Stimulated activated memory B cell treated with anti-CD40 and anti-IgM and Interleukin-4, amounts not matched to agents 10 μg/mL and 1 μg/mL and 100 μg/mL, for 72 hours (primary cell): ENCODE measurements around the gene MAB21L3.

Source experiments
- ATAC-seq: fragments of 150-1000 bp; cut with Tn5 transposase; 2 replicates; pipeline ENCODE4 v1.10.0; 2021
- H3K27ac Mint-ChIP-seq: one replicate; pipeline ENCODE4 v1.8.0; 2022; ENCODE audit warnings: mild to moderate bottlenecking, mixed read lengths
- H3K27me3 Mint-ChIP-seq: one replicate; pipeline ENCODE4 v1.8.0; 2022; ENCODE audit warnings: mixed read lengths
- H3K36me3 Mint-ChIP-seq: one replicate; pipeline ENCODE4 v1.8.0; 2022; ENCODE audit warnings: mixed read lengths
- H3K4me1 Mint-ChIP-seq: one replicate; pipeline ENCODE4 v1.8.0; 2022; ENCODE audit warnings: mixed read lengths
- H3K4me3 Mint-ChIP-seq: one replicate; pipeline ENCODE4 v1.8.0; 2022; ENCODE audit warnings: mild to moderate bottlenecking, moderate library complexity, mixed read lengths
- H3K9me3 Mint-ChIP-seq: one replicate; pipeline ENCODE4 v1.8.0; 2022; ENCODE audit warnings: mixed read lengths

Gene MAB21L3

DNA sequence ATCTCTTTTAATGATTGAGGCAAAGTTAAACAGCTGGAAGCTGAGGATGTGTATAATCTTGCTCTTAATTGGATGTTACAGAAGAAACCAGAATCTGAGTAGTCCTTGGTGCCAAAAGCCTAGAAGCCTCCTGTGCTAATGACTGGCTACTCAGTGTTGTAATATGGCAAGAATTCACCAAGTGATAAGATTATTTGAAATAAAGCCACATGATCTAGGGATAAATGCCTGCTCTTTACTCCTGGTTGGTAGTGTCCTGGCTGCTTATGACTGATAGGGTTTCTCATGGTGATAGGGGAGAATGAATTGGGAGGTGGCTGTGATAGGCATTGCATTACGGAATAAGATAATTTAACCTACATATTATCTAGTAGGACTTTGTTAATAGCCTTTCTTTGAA, 13.6 kb upstream of the MAB21L3 start:
- Mint-ChIP-seq H3K27ac (no peak overlapping the region), H3K9me3 (peaks cover 12% of the 10 kb centered on the region), H3K4me3 (no peak overlapping the region), H3K36me3 (peaks cover 27% of the 10 kb centered on the region), H3K4me1 (no peaks in the 10 kb centered on the region), H3K27me3 (peaks cover 6% of the 10 kb centered on the region)
- ATAC-seq: no peak

DNA sequence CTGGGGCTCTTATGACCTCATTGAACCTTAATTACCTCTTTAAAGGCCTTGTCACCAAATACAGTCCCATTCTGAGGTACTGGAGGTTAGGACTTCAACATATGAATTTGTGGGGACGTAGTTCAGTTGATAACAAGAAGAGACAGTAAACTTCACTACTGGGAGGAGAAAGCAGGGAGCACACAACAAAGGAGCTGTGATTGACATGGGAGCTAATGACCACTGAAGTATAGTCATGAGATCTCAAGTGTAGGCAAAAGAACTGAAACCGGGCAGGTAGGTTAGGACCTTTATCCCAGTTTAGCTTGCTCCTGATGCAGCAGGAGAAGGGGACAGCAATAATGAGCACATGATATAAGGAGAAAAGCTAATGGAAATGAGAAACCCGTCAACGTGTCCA, 11.8 kb upstream of the MAB21L3 start:
- Mint-ChIP-seq H3K4me3 (no peak overlapping the region), H3K9me3 (peaks cover 7% of the 10 kb centered on the region), H3K4me1 (no peaks in the 10 kb centered on the region), H3K27ac (no peak overlapping the region), H3K36me3 (peaks cover 15% of the 10 kb centered on the region), H3K27me3 (peaks cover 10% of the 10 kb centered on the region)
- ATAC-seq: no peak

DNA sequence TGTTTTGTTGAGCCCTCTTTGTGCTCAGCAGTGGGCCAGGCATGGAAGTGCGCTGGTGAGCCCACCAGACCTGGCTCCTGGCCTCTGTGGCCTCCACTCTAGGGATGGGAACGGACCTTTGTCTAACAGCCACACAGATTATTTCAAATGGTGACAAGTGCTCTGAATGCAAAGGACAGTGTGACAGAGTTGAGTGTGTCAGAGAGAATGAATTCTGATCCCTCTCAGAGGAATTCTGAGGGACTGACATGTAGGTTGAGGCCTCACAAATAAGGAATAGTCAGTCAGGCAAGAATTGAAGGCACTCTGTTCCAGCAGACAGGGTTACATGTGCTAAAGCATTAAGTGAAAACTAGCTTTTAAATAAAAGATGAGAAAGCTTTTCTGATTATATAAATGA, 11.3 kb upstream of the MAB21L3 start:
- no peak for ATAC-seq
- Mint-ChIP-seq H3K4me1 (no peaks in the 10 kb centered on the region), H3K27me3 (peaks cover 10% of the 10 kb centered on the region), H3K9me3 (peaks cover 4% of the 10 kb centered on the region), H3K27ac (no peak overlapping the region), H3K4me3 (no peak overlapping the region), H3K36me3 (peaks cover 9% of the 10 kb centered on the region)

DNA sequence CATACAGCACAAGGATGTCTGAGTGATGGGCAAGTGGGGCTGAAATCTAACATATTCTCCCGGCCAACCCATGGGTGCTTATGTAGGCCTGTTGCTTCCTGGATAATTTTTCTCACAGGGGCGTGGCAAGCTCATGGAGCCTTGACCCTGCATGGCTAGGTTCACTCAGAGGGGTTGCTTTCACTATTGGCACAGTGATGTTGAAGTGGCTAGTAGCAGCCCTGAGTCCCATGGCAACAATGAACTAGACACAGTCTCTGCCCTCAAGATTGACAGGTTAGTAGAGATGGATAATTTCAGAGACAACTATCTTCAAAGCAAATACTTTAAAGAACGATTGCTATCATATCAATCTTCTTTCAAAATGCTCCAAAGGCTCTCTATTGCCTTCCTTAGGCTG, 6.5 kb upstream of the MAB21L3 start:
- H3K36me3 Mint-ChIP-seq: no peaks in the 10 kb centered on the region
- H3K27ac Mint-ChIP-seq: no peak overlapping the region
- ATAC-seq: no peak
- no peaks in the 10 kb centered on the region for H3K9me3 Mint-ChIP-seq
- H3K27me3 Mint-ChIP-seq: peaks cover 10% of the 10 kb centered on the region
- H3K4me3 Mint-ChIP-seq: no peak overlapping the region
- H3K4me1 Mint-ChIP-seq: no peaks in the 10 kb centered on the region

DNA sequence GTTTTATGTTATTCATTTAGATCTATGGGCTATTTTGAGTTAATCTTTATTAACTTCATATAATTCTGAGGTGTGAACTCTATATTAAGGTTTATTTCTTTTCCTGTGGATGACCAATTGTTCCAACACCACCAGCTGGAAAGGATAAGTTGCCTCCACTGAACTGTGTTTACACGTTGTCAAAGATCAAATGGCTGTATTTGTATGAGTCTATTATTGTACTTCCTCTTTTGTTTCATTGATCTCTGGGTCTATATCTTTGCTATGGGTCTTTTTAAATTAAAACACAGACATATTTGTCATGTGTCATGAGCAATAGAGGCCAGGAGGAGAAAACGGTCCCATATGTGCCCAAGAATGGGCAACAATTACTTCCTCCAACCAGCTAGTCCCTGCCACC, 5.2 kb upstream of the MAB21L3 start:
- peaks cover 5% of the 10 kb centered on the region for H3K4me1 Mint-ChIP-seq
- H3K36me3 Mint-ChIP-seq: no peaks in the 10 kb centered on the region
- H3K9me3 Mint-ChIP-seq: no peaks in the 10 kb centered on the region
- ATAC-seq: no peak
- H3K4me3 Mint-ChIP-seq: no peak overlapping the region
- H3K27ac Mint-ChIP-seq: no peak overlapping the region
- H3K27me3 Mint-ChIP-seq: peaks cover 17% of the 10 kb centered on the region

DNA sequence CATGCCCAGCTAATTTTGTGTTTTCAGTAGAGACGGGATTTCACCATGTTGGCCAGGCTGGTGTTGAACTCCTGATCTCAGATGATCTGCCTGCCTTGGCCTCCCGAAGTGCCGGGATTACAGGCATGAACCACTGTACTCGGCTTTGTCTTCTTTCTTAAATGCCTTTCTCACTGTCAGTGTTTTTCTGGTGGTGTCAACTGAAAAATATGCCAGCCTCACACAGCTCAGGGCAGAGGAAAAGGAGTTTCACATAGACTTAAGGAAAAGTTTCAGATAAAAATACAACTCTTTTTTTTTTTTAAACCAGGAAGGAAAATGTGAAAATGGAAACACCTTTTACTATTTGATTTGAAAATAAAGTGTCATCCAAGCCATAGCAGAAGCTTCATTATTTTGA, 4.6 kb upstream of the MAB21L3 start:
- Mint-ChIP-seq H3K27ac (no peak overlapping the region), H3K27me3 (peaks cover 23% of the 10 kb centered on the region), H3K4me1 (peaks cover 9% of the 10 kb centered on the region), H3K36me3 (no peaks in the 10 kb centered on the region), H3K4me3 (no peak overlapping the region), H3K9me3 (no peaks in the 10 kb centered on the region)
- ATAC-seq: no peak

DNA sequence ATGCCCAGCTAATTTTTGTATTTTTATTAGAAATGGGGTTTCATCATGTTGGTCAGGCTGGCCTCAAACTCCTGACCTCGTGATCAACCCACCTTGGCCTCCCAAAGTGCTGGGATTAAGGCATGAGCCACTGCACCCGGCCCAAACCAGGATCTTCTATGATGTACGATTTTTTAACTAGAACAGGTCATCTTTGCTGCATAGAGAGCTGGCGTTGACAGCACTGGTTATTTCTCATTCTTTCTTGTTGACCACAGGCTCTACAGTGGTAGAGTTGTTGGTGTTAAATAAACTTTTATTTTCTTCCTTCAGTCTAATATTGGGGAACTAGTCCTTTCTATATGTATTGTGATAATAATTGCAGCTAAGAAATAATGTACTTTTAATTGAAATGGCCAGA, 3.8 kb upstream of the MAB21L3 start:
- no peak for ATAC-seq
- no peaks in the 10 kb centered on the region for H3K9me3 Mint-ChIP-seq
- H3K36me3 Mint-ChIP-seq: no peaks in the 10 kb centered on the region
- H3K27me3 Mint-ChIP-seq: peaks cover 27% of the 10 kb centered on the region
- no peak overlapping the region for H3K4me3 Mint-ChIP-seq
- H3K4me1 Mint-ChIP-seq: peaks cover 9% of the 10 kb centered on the region
- H3K27ac Mint-ChIP-seq: no peak overlapping the region

DNA sequence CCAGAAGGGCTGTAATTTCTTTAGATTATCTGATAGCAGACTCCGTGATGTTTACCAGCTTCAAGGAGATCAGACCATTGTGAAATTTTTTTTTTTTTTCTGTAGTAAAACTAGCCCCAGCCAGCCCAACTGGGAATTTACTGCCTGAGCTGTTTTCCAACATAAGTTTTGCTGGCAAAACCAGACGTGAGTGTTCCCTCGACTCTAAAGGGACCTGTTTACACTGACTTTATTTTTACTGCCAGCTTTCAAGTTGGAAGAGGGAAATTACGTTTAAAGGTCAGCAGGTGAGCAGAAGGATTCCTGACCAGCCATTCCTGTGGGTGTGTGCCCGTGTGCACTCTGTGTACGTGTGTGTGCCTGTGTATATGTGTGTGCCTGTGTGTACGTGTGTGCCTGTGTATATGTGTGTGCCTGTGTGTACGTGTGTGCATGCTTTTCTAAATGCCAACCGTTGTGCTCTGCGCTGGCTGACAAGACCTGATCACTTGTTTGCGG, 374 bp downstream of the MAB21L3 start:
- Mint-ChIP-seq H3K4me3 (no peak overlapping the region), H3K27me3 (peaks cover 37% of the 10 kb centered on the region), H3K9me3 (no peaks in the 10 kb centered on the region), H3K36me3 (no peaks in the 10 kb centered on the region), H3K27ac (peak overlapping the region; percentile 10), H3K4me1 (peaks cover 9% of the 10 kb centered on the region)
- no peak for ATAC-seq

DNA sequence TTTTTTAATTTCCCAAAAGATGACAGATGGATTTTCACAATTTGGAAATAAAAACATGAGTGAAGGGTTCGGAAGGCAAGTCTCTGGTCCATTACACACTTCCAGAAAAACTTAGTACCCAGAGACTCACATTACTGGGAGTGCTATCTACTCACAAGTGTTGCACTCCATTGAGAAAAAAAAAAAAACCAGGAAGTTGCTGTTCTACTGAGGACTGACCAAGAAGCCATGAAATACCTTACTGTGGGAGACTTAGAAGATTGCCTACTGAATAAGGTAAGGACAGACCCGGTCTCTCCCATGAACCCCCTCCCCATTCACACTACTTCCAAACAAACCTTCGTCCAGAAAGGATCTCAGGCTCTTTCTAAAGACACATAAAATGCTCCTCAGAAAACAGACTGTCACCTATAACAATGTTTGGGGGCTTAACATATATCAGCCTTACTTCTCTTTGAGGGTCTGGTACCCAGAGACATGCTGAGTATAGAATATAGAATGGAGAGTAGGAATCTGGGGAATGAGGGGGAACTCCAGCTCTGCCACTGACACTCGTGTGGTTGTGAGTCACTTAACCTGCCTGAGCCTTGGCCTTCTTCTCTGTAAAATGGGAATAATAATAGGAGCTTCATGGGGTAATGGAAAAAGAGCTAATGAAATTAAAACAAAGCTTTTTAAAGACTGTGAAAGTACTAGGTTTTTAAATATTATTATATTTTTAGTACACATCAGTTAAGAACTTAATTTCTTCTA, 1.4 kb downstream of the MAB21L3 start:
- no peak overlapping the region for H3K27ac Mint-ChIP-seq
- ATAC-seq: no peak
- H3K27me3 Mint-ChIP-seq: peaks cover 37% of the 10 kb centered on the region
- H3K9me3 Mint-ChIP-seq: no peaks in the 10 kb centered on the region
- H3K36me3 Mint-ChIP-seq: no peaks in the 10 kb centered on the region
- peaks cover 9% of the 10 kb centered on the region for H3K4me1 Mint-ChIP-seq
- no peak overlapping the region for H3K4me3 Mint-ChIP-seq

DNA sequence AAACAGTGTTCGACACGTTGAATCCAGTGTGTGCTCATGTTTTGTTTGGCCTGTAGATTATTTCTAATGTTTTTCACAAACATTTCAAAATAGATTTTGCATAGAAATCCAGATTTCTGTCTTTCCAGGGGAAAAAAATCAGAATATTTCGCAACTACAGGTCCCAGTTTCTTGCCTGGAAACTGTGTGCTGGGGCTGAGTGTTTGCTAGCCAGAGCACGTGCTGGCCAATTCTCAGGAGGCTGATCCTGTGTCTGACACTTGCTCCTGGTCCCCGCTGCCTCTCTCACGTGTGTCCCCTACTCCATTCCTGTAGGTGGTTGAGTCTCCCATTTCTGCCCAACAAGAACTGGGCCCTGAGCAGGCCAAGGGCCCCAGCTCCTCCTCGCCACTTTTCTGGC, 2.4 kb downstream of the MAB21L3 start:
- Mint-ChIP-seq H3K4me1 (peaks cover 9% of the 10 kb centered on the region), H3K4me3 (no peak overlapping the region), H3K9me3 (no peaks in the 10 kb centered on the region), H3K27ac (no peak overlapping the region), H3K36me3 (no peaks in the 10 kb centered on the region), H3K27me3 (peaks cover 41% of the 10 kb centered on the region)
- no peak for ATAC-seq

DNA sequence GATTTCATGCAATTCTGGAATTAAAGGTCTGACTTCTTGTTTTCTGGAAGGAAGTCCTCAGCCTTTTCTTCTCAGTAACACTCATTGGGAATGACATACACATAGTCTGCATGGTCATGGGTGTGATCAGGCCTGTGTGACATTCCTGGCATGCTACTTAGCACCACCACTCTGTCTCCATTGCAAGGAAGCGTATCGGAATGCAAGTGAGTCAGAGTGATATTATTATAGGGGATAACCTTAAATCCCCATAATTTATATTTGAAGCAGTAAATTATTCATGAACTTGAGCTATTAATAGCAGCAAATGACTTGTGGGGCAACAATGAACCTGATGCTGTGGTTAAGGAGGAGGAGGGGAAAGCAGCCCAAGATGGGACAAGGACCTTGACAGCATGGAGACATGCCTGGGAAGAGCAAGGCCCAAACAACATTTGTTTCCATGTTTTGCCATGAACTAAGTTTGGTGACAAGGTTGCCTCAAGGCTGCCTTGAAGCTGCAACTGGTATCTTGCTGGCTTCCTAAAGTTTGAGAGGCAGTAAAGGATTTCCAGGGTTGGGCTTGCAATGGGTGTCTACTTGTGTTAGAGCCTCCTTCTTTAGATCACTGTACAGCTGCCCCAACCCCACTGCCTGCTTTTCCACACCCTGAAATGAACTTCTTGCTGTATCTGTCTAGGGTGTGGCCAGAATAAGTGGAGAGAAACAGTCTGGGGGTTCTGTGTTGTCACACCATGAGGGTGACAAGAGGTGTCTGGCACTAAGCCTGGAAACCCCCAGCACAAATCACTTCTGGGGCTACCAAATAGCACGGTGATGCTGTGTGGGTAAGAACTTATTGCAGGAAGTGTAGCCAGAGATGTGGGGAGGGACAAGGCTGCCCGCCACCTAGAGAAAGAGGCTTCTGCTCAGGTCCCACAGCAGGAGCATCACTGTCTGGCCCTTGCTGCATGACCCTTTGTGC, 4.6 kb downstream of the MAB21L3 start:
- Mint-ChIP-seq H3K4me1 (peaks cover 6% of the 10 kb centered on the region), H3K27ac (no peak overlapping the region), H3K36me3 (no peaks in the 10 kb centered on the region), H3K27me3 (peaks cover 43% of the 10 kb centered on the region), H3K9me3 (no peaks in the 10 kb centered on the region), H3K4me3 (no peak overlapping the region)
- no peak for ATAC-seq

DNA sequence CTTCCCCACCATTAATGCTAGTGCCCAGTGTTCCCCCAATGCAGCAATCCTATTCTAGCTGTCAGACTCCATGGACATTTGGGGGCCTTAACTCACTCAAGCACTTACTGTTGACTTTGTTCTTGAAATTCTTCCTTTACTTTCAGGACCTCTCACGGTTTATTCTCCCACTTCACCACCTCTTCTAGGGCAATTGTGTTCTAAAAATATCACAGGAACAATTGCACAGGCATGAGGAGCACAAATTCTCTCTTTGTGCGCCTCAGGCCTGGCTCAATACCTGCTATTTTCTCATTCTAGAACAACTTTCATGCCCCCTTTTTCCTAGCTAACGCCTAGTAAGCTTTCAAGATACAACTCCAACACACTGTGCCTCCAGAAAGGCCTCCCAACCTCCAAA, 7.3 kb downstream of the MAB21L3 start:
- Mint-ChIP-seq H3K4me1 (no peaks in the 10 kb centered on the region), H3K4me3 (no peak overlapping the region), H3K9me3 (no peaks in the 10 kb centered on the region), H3K27ac (no peak overlapping the region), H3K36me3 (no peaks in the 10 kb centered on the region), H3K27me3 (peaks cover 25% of the 10 kb centered on the region)
- ATAC-seq: no peak

DNA sequence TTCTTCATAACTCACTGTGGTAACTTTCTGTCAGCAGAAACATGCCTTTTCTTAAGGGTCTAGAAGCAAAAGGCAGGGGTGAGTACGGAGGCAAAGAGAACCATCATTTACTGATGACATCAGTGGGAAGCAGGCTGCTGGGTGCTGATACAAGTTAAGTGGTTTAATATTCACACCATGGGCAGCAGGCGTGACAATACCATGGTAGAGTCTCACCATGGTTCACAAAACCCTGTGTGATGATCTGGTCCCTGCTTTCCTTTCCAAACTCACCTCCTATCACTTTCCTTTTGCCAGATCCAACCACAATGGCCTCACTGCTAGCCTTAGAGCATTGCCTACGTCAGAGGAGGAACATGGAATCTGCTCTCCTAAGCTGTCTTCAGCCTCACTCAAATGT, 8.7 kb downstream of the MAB21L3 start:
- no peak overlapping the region for H3K4me3 Mint-ChIP-seq
- no peaks in the 10 kb centered on the region for H3K9me3 Mint-ChIP-seq
- H3K27ac Mint-ChIP-seq: no peak overlapping the region
- H3K4me1 Mint-ChIP-seq: no peaks in the 10 kb centered on the region
- ATAC-seq: no peak
- peaks cover 15% of the 10 kb centered on the region for H3K27me3 Mint-ChIP-seq
- no peaks in the 10 kb centered on the region for H3K36me3 Mint-ChIP-seq

DNA sequence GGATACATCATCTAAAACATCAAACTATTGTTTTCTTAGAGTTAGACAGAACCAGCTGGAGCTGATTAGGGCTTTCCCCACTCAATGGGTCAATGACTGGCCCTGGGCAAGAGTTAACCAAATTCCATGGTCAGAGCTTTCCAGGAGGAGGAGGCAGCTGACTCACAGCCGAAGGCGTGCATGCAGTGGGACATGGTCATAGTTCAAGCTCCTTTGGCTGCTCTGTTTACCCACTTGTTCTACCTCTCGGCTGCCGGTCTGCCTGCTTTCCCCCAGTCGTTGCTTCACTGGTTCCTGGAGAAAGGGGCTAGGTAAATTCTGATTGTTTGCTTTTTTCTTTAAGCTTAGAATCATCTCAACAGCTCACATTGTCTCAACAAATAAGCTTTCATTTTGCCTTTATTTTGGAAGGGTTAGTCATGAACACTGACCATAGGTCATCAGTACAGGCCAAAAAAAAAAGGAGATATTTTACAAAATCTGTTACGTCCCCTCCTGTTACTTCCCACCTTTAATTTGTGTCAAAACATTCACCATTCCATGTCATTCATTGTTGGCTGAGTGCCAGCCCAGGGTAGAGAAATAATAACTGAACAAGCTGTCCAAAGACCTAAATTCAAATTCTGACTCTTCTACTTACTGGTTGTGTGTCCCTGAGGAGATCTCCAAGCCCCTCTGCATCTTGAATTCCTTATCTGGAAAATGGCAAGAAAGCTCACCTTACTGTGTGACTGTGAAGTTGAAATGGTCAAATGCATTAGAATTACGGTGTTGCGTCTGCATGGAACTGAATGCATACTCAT, 12.0 kb downstream of the MAB21L3 start:
- no peak overlapping the region for H3K27ac Mint-ChIP-seq
- no peak for ATAC-seq
- no peak overlapping the region for H3K4me3 Mint-ChIP-seq
- H3K36me3 Mint-ChIP-seq: no peaks in the 10 kb centered on the region
- H3K9me3 Mint-ChIP-seq: no peaks in the 10 kb centered on the region
- H3K4me1 Mint-ChIP-seq: no peaks in the 10 kb centered on the region
- H3K27me3 Mint-ChIP-seq: peaks cover 15% of the 10 kb centered on the region
